ENCODE results near the gene SLC7A5.

- no peak for TF ChIP-seq CTCF (CRISPR knock-in tag; IDR thresholded peaks at IDR 0.05)
- no peak for TF ChIP-seq POLR2A (IDR thresholded peaks at IDR 0.05; ENCODE audit: insufficient read depth in 1 of 2, low read depth in 2 of 2, low read length in 2 of 2)
- no peak for TF ChIP-seq CHD2 (IDR thresholded peaks at IDR 0.05; ENCODE audit: low read depth, low read length)
- TF ChIP-seq TOE1 (CRISPR knock-in tag; IDR thresholded peaks at IDR 0.05) = no peak
These were observed 87.3 kb downstream of the SLC7A5 start for GRCh38 chr16:87782033-87782432.
